ENCODE data around the gene EFCAB6. TPM values are rescaled to one million over a fixed set of nuclear protein-coding genes. Genes with fewer than 3 reads are reported as not detected.

The EFCAB6 gene
- total RNA-seq, 1 donor from 2014 or later = 8.6 TPM

DNA sequence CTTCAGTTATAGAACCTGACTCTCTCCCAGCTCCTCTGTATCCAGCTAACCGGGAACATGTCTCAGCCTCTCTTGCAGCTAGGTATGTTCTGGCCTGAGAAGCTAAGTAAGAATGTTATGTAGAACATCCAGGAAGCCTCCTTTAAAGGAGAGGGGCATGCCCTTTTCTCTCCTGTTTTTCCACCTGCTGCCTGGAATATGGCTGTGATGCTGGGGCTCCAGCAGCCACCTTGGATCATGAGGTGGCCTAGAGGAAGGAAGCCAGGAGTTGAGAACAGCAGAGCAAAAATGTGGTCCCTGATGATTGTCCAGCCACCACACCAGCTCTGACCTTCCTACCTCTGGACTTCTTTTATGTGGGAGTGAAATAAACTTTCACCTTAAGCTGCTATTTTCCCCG lies 282.6 kb downstream of the EFCAB6 start:
- Histone ChIP-seq H3K27me3 (no peaks in the 10 kb centered on the region), H3K4me1 (no peaks in the 10 kb centered on the region), H3K27ac (no peak overlapping the region), H3K9me3 (no peaks in the 10 kb centered on the region), H3K4me3 (no peak overlapping the region), H3K36me3 (no peaks in the 10 kb centered on the region)
- intact Hi-C loops (cut with DNase I) = no loop called here
- TF ChIP-seq, protein P1, sequence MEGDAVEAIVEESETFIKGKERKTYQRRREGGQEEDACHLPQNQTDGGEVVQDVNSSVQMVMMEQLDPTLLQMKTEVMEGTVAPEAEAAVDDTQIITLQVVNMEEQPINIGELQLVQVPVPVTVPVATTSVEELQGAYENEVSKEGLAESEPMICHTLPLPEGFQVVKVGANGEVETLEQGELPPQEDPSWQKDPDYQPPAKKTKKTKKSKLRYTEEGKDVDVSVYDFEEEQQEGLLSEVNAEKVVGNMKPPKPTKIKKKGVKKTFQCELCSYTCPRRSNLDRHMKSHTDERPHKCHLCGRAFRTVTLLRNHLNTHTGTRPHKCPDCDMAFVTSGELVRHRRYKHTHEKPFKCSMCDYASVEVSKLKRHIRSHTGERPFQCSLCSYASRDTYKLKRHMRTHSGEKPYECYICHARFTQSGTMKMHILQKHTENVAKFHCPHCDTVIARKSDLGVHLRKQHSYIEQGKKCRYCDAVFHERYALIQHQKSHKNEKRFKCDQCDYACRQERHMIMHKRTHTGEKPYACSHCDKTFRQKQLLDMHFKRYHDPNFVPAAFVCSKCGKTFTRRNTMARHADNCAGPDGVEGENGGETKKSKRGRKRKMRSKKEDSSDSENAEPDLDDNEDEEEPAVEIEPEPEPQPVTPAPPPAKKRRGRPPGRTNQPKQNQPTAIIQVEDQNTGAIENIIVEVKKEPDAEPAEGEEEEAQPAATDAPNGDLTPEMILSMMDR (IDR thresholded peaks at IDR 0.05) = no peak
- DNase-seq (ENCODE audit: low spot score in 2 of 2) = no peak

DNA sequence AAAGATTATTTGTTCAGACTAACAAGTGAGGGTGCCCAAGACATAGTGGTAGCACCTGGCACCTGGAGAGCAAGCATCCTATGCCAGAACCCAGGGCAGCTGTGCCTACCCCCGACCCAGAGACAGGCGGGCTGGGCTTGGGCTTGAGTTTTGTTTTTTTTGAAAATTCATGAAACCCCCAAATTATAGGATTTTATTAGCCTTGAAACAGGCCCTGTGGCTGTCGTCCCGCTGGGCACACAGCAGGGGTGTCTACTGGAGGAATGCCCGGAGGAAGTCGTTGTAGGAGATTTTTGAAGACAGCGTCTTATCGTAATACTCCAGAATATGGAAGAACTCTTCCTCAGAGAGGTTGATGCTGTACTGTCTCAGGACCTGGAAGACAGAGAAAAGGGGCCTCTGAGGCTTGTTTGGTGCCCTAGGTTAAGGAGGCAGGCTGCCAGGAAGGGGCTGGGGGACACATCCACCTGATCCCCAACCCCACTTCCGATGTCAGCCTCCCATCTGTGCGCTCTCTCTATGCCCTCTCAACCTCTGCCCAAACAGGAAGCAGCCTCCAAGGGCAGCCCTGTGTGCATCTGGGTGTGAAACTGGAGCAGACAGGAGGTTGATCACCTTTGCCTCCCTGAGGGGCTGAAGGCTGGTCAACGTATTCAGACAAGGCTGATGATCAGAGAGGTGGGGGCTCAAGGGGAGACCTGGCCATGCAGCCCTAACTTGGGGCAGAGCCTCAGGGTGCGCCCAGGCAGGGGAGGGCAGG lies 283.3 kb downstream of the EFCAB6 start:
- no peaks in the 10 kb centered on the region for H3K9me3 ChIP-seq
- H3K4me1 ChIP-seq = no peaks in the 10 kb centered on the region
- intact Hi-C loops (cut with DNase I) = no loop called here
- H3K4me3 ChIP-seq = no peak overlapping the region
- TF ChIP-seq, protein P1 (IDR thresholded peaks at IDR 0.05) = no peak
- DNase-seq (ENCODE audit: low spot score in 2 of 2) = no peak
- H3K27me3 ChIP-seq = no peaks in the 10 kb centered on the region
- H3K27ac ChIP-seq = no peak overlapping the region
- H3K36me3 ChIP-seq = no peaks in the 10 kb centered on the region

DNA sequence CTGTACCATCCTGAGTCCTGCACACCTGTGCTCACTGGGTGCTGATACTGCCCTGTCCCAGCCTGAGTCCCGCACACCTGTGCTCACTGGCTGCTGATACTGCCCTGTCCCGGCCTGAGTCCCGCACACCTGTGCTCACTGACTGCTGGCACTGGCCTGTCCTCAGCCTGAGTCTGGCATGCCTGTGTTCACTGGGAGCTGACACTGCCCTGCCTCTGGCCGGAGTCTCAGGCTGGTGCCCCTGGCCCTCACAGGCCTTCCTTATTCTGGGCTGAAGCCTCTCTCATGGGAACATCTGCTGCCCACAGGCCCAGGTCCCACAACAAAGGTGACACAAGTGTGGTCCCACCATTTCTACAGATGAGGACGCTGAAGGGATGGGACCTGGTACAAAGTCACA lies 285.2 kb downstream of the EFCAB6 start:
- Histone ChIP-seq H3K4me1 (no peaks in the 10 kb centered on the region), H3K27ac (no peak overlapping the region), H3K27me3 (no peaks in the 10 kb centered on the region), H3K36me3 (no peaks in the 10 kb centered on the region), H3K4me3 (no peak overlapping the region), H3K9me3 (no peaks in the 10 kb centered on the region)
- intact Hi-C loops (cut with DNase I) = no loop called here
- DNase-seq (ENCODE audit: low spot score in 2 of 2) = no peak
- TF ChIP-seq, protein P1 (IDR thresholded peaks at IDR 0.05) = no peak

DNA sequence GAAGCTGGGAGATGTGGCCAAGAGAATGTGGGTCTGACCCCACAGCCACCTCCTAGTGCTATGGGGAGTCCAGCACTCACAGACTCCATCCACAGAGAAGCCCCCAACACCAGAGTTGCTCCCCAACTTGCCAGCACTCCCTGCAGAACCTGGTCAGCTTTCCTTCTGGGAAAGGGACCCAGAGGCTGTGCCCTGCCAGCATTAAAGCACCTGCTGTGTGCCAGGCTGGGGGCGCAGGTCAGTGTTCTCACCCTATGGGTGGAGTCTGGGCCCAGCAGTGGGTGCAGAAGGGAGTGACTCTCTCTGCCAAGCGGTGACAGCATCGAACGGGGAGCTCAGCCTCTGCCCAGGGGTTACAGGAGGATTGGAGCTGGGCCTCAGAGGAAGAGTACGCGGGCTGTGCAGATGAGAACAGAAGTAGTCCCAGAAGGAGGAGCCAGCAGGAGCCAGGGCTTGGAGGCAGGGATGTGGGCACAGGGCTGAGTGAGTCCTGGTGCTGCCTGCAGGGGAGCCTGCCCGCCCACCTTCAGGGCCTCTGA lies 285.9 kb downstream of the EFCAB6 start:
- TF ChIP-seq, protein P1 (IDR thresholded peaks at IDR 0.05) = no peak
- intact Hi-C loops (cut with DNase I) = no loop called here
- Histone ChIP-seq H3K4me3 (no peak overlapping the region), H3K36me3 (no peaks in the 10 kb centered on the region), H3K4me1 (no peaks in the 10 kb centered on the region), H3K27me3 (no peaks in the 10 kb centered on the region), H3K27ac (no peak overlapping the region), H3K9me3 (no peaks in the 10 kb centered on the region)
- DNase-seq (ENCODE audit: low spot score in 2 of 2) = no peak

DNA sequence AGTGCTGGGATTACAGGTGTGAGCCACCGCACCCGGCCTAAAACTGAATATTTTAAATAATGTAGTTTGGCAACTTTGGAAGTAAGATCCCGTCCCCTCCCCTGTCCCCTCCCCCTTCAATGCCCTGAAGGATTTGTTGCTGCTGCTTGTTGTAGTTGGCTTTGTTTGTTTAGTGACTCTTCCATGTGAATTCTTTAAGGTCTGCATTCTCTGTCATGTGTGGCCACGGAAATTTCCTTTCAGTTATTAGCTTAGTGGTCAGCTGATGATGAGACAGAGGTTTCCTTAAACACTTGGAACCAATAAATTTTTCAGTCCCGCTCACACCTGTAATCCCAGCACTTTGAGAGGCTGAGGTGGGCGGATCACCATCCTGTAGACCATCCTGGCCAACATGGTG lies 290.4 kb downstream of the EFCAB6 start:
- intact Hi-C loops (cut with DNase I) = no loop called here
- H3K27me3 ChIP-seq = no peaks in the 10 kb centered on the region
- H3K9me3 ChIP-seq = no peaks in the 10 kb centered on the region
- H3K27ac ChIP-seq = no peak overlapping the region
- no peaks in the 10 kb centered on the region for H3K4me1 ChIP-seq
- H3K4me3 ChIP-seq = no peak overlapping the region
- no peak for DNase-seq (ENCODE audit: low spot score in 2 of 2)
- TF ChIP-seq, protein P1 (IDR thresholded peaks at IDR 0.05) = no peak
- no peaks in the 10 kb centered on the region for H3K36me3 ChIP-seq
